Epithelial cell of proximal tubule (primary cell): ENCODE results near the gene CCDC85C. TPM values are rescaled to one million over a fixed set of nuclear protein-coding genes. Genes with fewer than 3 reads are reported as not detected.

Experiments used
- DNase-seq: peaks from one replicate; pipeline ENCODE4 v3.0.0-alpha.2; 2011; ENCODE audit warnings: low read depth
- H3K4me3 ChIP-seq: 2 replicates; pipeline ENCODE4 v1.5.1; 2011; ENCODE audit warnings: low read depth, mild to moderate bottlenecking, low read length
- total RNA-seq: library from RNA; depleted of rRNA; stranded (reverse); fragments of >200 nt; gene quantifications from 2 replicates; pipeline ENCODE4 v1.2.3, GENCODE V29; 2015
- TF ChIP-seq, protein P1 (sequence below): conservative IDR thresholded peaks from 2 replicates; pipeline ENCODE4 v1.5.1; 2012; ENCODE audit warnings: low read depth, mild to moderate bottlenecking, low read length

Gene CCDC85C
- total RNA-seq, 1 donor from 2014 or later = 29.6 TPM

DNA sequence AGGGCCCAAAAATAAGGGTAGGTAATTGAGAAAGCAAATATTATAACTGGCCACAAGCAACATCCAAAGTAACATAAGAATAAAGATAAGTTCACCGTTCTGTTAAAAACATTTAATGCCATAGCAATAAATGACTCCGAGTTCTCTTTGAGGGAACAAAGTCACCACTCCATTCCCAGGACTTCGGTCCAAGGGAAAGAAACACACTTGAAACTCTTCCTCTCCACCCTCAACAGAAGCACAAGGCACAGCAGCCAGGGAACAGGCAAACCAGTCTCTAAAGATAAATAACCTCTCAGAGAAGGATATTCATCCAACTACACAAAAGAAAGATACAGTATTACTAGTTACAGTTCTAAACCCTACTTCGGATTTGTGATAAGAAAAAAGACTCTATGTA lies 125.9 kb downstream of the CCDC85C start:
- peak overlapping the region; percentile 77 for H3K4me3 ChIP-seq
- DNase-seq = no peak
- TF ChIP-seq, protein P1, sequence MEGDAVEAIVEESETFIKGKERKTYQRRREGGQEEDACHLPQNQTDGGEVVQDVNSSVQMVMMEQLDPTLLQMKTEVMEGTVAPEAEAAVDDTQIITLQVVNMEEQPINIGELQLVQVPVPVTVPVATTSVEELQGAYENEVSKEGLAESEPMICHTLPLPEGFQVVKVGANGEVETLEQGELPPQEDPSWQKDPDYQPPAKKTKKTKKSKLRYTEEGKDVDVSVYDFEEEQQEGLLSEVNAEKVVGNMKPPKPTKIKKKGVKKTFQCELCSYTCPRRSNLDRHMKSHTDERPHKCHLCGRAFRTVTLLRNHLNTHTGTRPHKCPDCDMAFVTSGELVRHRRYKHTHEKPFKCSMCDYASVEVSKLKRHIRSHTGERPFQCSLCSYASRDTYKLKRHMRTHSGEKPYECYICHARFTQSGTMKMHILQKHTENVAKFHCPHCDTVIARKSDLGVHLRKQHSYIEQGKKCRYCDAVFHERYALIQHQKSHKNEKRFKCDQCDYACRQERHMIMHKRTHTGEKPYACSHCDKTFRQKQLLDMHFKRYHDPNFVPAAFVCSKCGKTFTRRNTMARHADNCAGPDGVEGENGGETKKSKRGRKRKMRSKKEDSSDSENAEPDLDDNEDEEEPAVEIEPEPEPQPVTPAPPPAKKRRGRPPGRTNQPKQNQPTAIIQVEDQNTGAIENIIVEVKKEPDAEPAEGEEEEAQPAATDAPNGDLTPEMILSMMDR = no peak

DNA sequence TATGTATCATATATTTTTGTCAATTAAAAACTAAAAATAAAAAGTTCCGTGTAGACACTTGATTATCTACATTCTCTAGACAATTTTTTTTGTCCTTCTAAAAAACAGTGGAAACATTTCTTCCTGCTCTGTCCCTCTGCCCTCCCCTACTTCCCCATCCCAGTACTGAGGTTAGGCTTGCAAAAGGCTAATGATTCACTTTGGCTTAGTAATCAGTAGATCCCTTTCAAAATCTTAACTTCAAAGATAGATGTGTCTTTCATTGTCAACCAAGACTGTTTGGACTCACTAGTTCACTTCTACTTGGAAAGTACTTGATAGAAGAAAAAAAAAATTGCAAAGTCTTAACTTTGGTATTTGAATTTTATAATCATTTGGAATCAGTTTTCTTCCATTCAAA lies 127.1 kb downstream of the CCDC85C start:
- peak; percentile 59 for DNase-seq
- TF ChIP-seq, protein P1 = no peak
- peak overlapping the region; percentile 8 for H3K4me3 ChIP-seq

DNA sequence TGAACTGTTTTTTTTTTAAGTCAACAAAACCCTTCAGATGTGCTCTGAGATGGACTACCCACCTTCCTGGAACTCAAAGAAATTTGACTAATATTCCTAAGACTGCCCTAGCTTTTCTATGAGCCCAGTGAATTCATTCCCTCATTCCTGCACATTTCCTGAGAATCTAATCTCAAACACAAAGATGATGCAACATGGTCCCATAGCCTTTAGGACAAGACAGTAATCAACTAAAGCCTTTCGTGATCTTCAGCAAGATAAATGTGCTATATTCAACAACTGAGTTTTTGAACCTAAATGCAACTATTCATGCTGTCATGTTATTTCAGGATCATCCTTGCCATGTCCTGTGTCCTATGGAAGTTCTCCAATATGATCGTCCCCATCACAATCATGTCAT lies 128.3 kb downstream of the CCDC85C start:
- TF ChIP-seq, protein P1 = no peak
- no peak for DNase-seq
- H3K4me3 ChIP-seq = no peak overlapping the region

DNA sequence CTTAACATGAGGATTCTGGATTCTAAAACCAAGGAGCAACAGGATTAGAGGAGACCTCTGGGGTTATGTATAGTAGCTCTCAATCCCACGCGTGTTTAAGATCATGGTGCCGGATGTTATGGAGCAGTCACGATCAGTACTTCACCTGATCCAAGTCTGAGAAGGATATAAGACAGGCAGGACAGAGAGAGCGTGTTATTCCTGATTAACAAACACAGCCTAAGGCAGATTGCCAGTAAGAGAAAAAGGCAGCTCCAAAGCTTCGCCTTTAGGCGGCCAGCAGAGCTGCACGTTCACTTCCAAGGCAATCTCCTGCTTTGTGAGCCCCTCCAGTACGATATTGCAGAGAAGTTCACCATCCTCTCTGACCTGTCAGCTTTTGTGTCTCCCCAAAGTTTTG lies 128.8 kb downstream of the CCDC85C start:
- H3K4me3 ChIP-seq = peak overlapping the region; percentile 10
- no peak for DNase-seq
- TF ChIP-seq, protein P1 = peak; percentile 20

DNA sequence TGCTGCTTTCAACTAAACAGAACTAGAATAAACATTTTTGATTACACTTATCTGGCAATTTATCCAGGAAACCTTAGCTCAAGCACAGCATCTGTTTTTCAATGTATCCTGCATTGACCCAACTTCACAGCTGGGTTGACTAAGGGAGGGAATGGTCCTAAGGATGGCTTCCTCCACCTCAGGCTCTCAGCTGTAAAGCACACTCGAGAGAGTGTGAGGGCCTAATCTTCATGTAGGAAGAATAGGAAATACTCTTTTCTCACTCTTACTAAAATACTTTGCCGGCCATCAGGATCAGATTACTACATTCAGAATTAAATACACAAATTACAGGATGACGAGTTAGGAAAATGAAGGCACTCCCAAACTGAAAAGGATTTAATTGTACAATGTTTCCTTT lies 130.5 kb downstream of the CCDC85C start:
- H3K4me3 ChIP-seq = no peak overlapping the region
- TF ChIP-seq, protein P1 = no peak
- no peak for DNase-seq

DNA sequence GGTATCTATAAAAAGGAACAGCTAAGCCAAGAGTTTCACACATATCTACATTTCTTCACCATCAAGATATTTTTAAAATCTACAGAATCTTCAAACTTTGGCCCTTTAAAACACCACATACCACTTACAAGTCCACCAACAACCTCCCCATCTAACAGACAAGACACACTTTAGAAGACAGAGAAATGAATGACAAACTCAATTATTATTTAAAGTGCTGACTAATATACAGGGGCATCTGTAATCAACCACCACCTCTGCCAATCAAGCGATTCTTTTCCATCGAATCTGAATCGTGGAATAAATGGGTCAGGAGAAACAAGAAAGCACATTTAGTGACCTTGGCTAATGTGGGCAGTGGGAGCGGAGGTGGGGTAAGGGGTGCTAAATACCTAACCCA lies 131.1 kb downstream of the CCDC85C start:
- no peak overlapping the region for H3K4me3 ChIP-seq
- TF ChIP-seq, protein P1 = no peak
- no peak for DNase-seq

DNA sequence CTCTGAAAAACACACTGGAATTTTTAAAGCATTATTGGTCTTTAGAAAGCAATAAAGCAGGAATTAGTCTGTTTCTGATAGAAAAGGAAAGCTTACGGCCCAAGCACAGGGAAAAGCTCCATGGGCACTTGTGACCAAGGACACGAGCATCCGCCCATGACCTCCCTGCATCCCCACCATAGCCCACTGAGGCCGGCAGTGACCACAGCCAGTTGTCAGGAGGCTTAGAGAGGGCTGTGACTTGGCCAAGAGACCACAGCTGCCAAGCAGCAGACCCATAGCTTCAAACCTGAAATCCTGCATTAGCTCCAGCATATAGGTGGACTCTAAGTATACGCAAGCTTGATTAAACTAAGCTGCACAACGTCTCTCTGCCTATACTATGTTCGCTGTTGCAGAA lies 132.3 kb downstream of the CCDC85C start:
- no peak overlapping the region for H3K4me3 ChIP-seq
- TF ChIP-seq, protein P1 = no peak
- DNase-seq = no peak
